HEK293 (cell line): ENCODE results near the gene MORN1.
A peak's percentile ranks its signal among the peaks of the same experiment; 100 is the strongest.

Source experiments
- CTCF ChIA-PET: fragments of 350-600 bp; formaldehyde crosslinking; extraction: SDS; loops from one replicate; lab custom pipeline; 2021; ENCODE audit warnings: antibody characterized with exemption; lab: Yijun Ruan, JAX
- POLR2A ChIA-PET: fragments of 300-600 bp; formaldehyde crosslinking; extraction: SDS; loops from one replicate; lab custom pipeline; 2020; ENCODE audit warnings: antibody characterized with exemption, inconsistent platforms; lab: Yijun Ruan, JAX
- H3K27ac ChIP-seq: fragments of 200-500 bp; sonication (Bioruptor generic); 2 replicates; pipeline ENCODE4 v1.5.1; 2014; ENCODE audit warnings: low read depth, low read length, control low read depth, inconsistent platforms; ENCODE audit errors: extremely low read depth
- H3K36me3 ChIP-seq, 2 experiments: fragments of 200-500 bp in 1 of 2; sonication (Bioruptor generic) in 1 of 2; 1 replicate in 1 of 2; 2 replicates in 1 of 2; pipeline ENCODE4 v1.5.1; 2014 to 2017; ENCODE audit warnings: inconsistent platforms in 2 of 2, low read length in 2 of 2; ENCODE audit not compliant: control insufficient read depth in 2 of 2, insufficient read depth in 1 of 2
- H3K4me1 ChIP-seq: fragments of 200-500 bp; sonication (Bioruptor generic); 2 replicates; pipeline ENCODE4 v1.5.1; 2014; ENCODE audit warnings: mild to moderate bottlenecking, low read length, inconsistent platforms; ENCODE audit not compliant: control insufficient read depth, insufficient read depth
- H3K4me3 ChIP-seq: 2 replicates; pipeline ENCODE4 v1.5.1; 2011; ENCODE audit warnings: low read depth, mild to moderate bottlenecking, control low read depth, low read length, moderate library complexity
- H3K9me3 ChIP-seq: fragments of 200-500 bp; sonication (Bioruptor generic); 2 replicates; pipeline ENCODE4 v1.5.1; 2014; ENCODE audit warnings: low read depth, low read length, inconsistent platforms; ENCODE audit not compliant: control insufficient read depth, insufficient read depth
- BCL11B ChIP-seq: fragments of 450-650 bp; formaldehyde crosslinking; IDR thresholded peaks from 2 replicates; pipeline ENCODE4 v1.5.1; 2016; ENCODE audit warnings: low read depth, missing biosample characterization, missing genetic modification characterization
- BCL6B ChIP-seq: fragments of 450-650 bp; formaldehyde crosslinking; IDR thresholded peaks from 2 replicates; pipeline ENCODE4 v1.5.1; 2017; ENCODE audit warnings: missing biosample characterization, missing genetic modification characterization
- KLF17 ChIP-seq: fragments of 450-650 bp; formaldehyde crosslinking; IDR thresholded peaks from 2 replicates; pipeline ENCODE4 v1.5.1; 2016; ENCODE audit warnings: missing biosample characterization, missing genetic modification characterization
- KLF8 ChIP-seq: fragments of 450-650 bp; formaldehyde crosslinking; IDR thresholded peaks from 2 replicates; pipeline ENCODE4 v1.5.1; 2016; ENCODE audit warnings: missing biosample characterization, missing genetic modification characterization
- MYNN ChIP-seq: fragments of 450-650 bp; formaldehyde crosslinking; IDR thresholded peaks from 2 replicates; pipeline ENCODE4 v1.5.1; 2016; ENCODE audit warnings: missing biosample characterization, missing genetic modification characterization, borderline replicate concordance
- WT1 ChIP-seq: fragments of 450-650 bp; formaldehyde crosslinking; IDR thresholded peaks from 2 replicates; pipeline ENCODE4 v1.5.1; 2016; ENCODE audit warnings: missing biosample characterization, missing genetic modification characterization
- ZNF121 ChIP-seq: fragments of 450-650 bp; formaldehyde crosslinking; IDR thresholded peaks from 2 replicates; pipeline ENCODE4 v1.5.1; 2016; ENCODE audit warnings: missing biosample characterization, missing genetic modification characterization
- ZNF24 ChIP-seq: fragments of 450-650 bp; formaldehyde crosslinking; IDR thresholded peaks from 2 replicates; pipeline ENCODE4 v1.5.1; 2016; ENCODE audit warnings: missing biosample characterization, missing genetic modification characterization
- ZNF518A ChIP-seq: fragments of 450-650 bp; formaldehyde crosslinking; conservative IDR thresholded peaks from 2 replicates; pipeline ENCODE4 v1.5.1; 2016; ENCODE audit warnings: low read depth, missing biosample characterization, missing genetic modification characterization
- ZNF521 ChIP-seq: fragments of 450-650 bp; formaldehyde crosslinking; IDR thresholded peaks from 2 replicates; pipeline ENCODE4 v1.5.1; 2017; ENCODE audit warnings: missing biosample characterization, mild to moderate bottlenecking, missing genetic modification characterization
- ZNF549 ChIP-seq: fragments of 450-650 bp; IDR thresholded peaks from 2 replicates; pipeline ENCODE4 v1.5.1; 2018; ENCODE audit warnings: missing biosample characterization, missing genetic modification characterization, mild to moderate bottlenecking, inconsistent platforms, moderate library complexity
- ZNF571 ChIP-seq: fragments of 450-650 bp; formaldehyde crosslinking; IDR thresholded peaks from 2 replicates; pipeline ENCODE4 v1.5.0; 2017; ENCODE audit warnings: missing biosample characterization, missing genetic modification characterization
- ZNF600 ChIP-seq: fragments of 450-650 bp; formaldehyde crosslinking; IDR thresholded peaks from 2 replicates; pipeline ENCODE4 v1.5.1; 2016; ENCODE audit warnings: missing biosample characterization, missing genetic modification characterization
- ZNF621 ChIP-seq: fragments of 450-650 bp; formaldehyde crosslinking; IDR thresholded peaks from 2 replicates; pipeline ENCODE4 v1.5.1; 2017; ENCODE audit warnings: missing biosample characterization, missing genetic modification characterization
- ZNF626 ChIP-seq: fragments of 450-650 bp; sonication (Bioruptor Pico); formaldehyde crosslinking; IDR thresholded peaks from 2 replicates; pipeline ENCODE4 v1.5.1; 2018; ENCODE audit warnings: missing biosample characterization, missing genetic modification characterization, inconsistent platforms
- ZNF701 ChIP-seq: fragments of 450-650 bp; formaldehyde crosslinking; IDR thresholded peaks from 2 replicates; pipeline ENCODE4 v1.5.1; 2016; ENCODE audit warnings: missing biosample characterization, missing genetic modification characterization
- ZNF791 ChIP-seq: fragments of 450-650 bp; formaldehyde crosslinking; IDR thresholded peaks from 2 replicates; pipeline ENCODE4 v1.5.1; 2016; ENCODE audit warnings: missing biosample characterization, missing genetic modification characterization
- ZSCAN5A ChIP-seq: fragments of 450-650 bp; formaldehyde crosslinking; IDR thresholded peaks from 2 replicates; pipeline ENCODE4 v1.5.1; 2016; ENCODE audit warnings: missing biosample characterization, missing genetic modification characterization
- TF ChIP-seq, protein P1 (sequence below): fragments of 450-650 bp; formaldehyde crosslinking; IDR thresholded peaks from 2 replicates; pipeline ENCODE4 v1.5.1; 2016; ENCODE audit warnings: missing biosample characterization, missing genetic modification characterization

Gene MORN1

DNA sequence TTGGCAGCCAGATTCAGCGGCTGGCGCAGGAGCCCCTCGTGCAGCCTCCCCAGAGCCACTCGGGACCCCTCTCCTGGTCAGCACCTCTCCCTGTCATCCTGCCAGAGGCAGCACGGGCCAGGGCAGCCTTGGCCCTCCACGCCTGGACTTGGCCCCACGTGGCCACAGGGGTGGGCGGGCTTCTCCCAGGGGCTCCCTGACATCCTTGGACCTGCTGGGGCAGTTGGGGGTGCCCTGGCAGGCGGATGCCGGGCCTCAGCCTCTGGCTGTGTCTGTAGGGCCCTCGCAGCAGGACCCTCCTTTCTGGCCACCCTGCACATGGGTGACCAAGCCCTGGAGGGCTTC is 60.2 kb downstream of the MORN1 start:
- H3K36me3 ChIP-seq = no peaks in the 10 kb centered on the region
- ChIA-PET POLR2A (no interaction called here), CTCF (no interaction called here)
- H3K4me1 ChIP-seq = no peaks in the 10 kb centered on the region
- no peak overlapping the region for H3K27ac ChIP-seq
- no peak for TF ChIP-seq KLF8 (tag by site-specific recombination)
- no peak for TF ChIP-seq ZNF701 (tag by site-specific recombination)
- TF ChIP-seq MYNN (tag by site-specific recombination) = no peak
- no peak for TF ChIP-seq ZNF518A (tag by site-specific recombination)
- TF ChIP-seq ZNF121 (tag by site-specific recombination) = no peak
- TF ChIP-seq ZNF24 (tag by site-specific recombination) = no peak
- TF ChIP-seq ZNF626 (tag by site-specific recombination) = no peak
- TF ChIP-seq ZNF521 (tag by site-specific recombination) = no peak
- TF ChIP-seq, protein P1, sequence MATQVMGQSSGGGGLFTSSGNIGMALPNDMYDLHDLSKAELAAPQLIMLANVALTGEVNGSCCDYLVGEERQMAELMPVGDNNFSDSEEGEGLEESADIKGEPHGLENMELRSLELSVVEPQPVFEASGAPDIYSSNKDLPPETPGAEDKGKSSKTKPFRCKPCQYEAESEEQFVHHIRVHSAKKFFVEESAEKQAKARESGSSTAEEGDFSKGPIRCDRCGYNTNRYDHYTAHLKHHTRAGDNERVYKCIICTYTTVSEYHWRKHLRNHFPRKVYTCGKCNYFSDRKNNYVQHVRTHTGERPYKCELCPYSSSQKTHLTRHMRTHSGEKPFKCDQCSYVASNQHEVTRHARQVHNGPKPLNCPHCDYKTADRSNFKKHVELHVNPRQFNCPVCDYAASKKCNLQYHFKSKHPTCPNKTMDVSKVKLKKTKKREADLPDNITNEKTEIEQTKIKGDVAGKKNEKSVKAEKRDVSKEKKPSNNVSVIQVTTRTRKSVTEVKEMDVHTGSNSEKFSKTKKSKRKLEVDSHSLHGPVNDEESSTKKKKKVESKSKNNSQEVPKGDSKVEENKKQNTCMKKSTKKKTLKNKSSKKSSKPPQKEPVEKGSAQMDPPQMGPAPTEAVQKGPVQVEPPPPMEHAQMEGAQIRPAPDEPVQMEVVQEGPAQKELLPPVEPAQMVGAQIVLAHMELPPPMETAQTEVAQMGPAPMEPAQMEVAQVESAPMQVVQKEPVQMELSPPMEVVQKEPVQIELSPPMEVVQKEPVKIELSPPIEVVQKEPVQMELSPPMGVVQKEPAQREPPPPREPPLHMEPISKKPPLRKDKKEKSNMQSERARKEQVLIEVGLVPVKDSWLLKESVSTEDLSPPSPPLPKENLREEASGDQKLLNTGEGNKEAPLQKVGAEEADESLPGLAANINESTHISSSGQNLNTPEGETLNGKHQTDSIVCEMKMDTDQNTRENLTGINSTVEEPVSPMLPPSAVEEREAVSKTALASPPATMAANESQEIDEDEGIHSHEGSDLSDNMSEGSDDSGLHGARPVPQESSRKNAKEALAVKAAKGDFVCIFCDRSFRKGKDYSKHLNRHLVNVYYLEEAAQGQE (tag by site-specific recombination) = no peak
- no peak for TF ChIP-seq ZNF621 (tag by site-specific recombination)
- no peak for TF ChIP-seq BCL11B (tag by site-specific recombination)
- TF ChIP-seq ZSCAN5A (tag by site-specific recombination) = no peak
- no peak overlapping the region for H3K4me3 ChIP-seq
- no peaks in the 10 kb centered on the region for H3K9me3 ChIP-seq

GRCh38 chr1:2330519-2331199 is 60.7 kb downstream of the MORN1 start:
- no peak overlapping the region for H3K4me3 ChIP-seq
- H3K27ac ChIP-seq = no peak overlapping the region
- ChIA-PET CTCF (no interaction called here), POLR2A (no interaction called here)
- H3K9me3 ChIP-seq = no peaks in the 10 kb centered on the region
- H3K4me1 ChIP-seq = no peaks in the 10 kb centered on the region
- H3K36me3 ChIP-seq = no peaks in the 10 kb centered on the region
- TF ChIP-seq BCL6B (tag by site-specific recombination) (no peak), ZNF571 (no peak), ZNF549 (tag by site-specific recombination) (no peak), ZNF600 (tag by site-specific recombination) (peak; percentile 48; the same call in 1 of the 2 replicates), WT1 (tag by site-specific recombination) (no peak), ZNF791 (tag by site-specific recombination) (no peak), KLF17 (tag by site-specific recombination) (no peak)
